OCI-LY3 (cell line): ENCODE results near the gene USH2A.

Experiments used
- EZH2phosphoT487 ChIP-seq: fragments of 200-600 bp; shearing (Covaris generic); IDR thresholded peaks from 2 replicates; pipeline ENCODE4 v1.6.1; 2018; ENCODE audit warnings: antibody characterized with exemption, mixed run types, low read depth
- TF ChIP-seq, protein P1 (sequence below): fragments of 200-600, 300-600 bp; sonication (generic); IDR thresholded peaks from 2 replicates; pipeline ENCODE4 v1.5.1; 2014; ENCODE audit warnings: antibody characterized with exemption, low read length, low read depth

DNA sequence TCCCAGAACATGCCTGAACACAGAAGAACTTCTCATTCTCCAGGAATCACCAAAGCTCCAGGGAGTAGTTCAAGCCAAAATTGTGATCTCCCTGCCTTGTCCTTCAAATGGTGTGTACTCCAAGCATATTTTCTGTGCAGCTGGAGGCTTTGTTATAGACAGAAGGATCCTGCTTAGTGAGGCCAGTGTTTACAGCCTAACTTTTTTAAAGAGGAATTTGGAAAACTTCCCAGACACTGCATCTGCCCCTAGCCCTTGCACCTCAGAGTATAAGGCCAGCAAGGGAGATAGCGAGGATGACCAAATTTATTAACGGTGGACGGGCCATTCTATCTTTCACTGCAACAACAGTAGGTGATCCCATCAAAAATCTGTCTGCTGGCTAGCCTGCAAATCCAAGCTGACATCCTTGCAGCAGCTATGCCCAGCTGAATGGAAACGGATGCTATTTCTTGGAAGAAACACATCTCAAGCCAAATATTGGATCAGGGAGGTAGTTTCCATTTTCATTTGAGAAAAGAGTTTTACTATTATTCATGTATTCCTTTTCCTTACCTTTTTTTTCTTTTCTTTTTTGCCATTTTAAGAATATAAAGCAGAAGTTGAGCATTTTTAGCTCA lies 249.8 kb downstream of the USH2A start:
- TF ChIP-seq, protein P1, sequence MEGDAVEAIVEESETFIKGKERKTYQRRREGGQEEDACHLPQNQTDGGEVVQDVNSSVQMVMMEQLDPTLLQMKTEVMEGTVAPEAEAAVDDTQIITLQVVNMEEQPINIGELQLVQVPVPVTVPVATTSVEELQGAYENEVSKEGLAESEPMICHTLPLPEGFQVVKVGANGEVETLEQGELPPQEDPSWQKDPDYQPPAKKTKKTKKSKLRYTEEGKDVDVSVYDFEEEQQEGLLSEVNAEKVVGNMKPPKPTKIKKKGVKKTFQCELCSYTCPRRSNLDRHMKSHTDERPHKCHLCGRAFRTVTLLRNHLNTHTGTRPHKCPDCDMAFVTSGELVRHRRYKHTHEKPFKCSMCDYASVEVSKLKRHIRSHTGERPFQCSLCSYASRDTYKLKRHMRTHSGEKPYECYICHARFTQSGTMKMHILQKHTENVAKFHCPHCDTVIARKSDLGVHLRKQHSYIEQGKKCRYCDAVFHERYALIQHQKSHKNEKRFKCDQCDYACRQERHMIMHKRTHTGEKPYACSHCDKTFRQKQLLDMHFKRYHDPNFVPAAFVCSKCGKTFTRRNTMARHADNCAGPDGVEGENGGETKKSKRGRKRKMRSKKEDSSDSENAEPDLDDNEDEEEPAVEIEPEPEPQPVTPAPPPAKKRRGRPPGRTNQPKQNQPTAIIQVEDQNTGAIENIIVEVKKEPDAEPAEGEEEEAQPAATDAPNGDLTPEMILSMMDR, result no peak
- no peak for TF ChIP-seq EZH2phosphoT487
